ENCODE results near the gene KCNA5. TPM values are rescaled to one million over a fixed set of nuclear protein-coding genes. Genes with fewer than 3 reads are reported as not detected.

KCNA5 gene
- total RNA-seq, 4 donors from 2014 or later, result 0.19 to 1.3 TPM; not detected in 2

GRCh38 chr12:5052348-5052747 is 8.7 kb downstream of the KCNA5 start:
- TF ChIP-seq, protein P1, sequence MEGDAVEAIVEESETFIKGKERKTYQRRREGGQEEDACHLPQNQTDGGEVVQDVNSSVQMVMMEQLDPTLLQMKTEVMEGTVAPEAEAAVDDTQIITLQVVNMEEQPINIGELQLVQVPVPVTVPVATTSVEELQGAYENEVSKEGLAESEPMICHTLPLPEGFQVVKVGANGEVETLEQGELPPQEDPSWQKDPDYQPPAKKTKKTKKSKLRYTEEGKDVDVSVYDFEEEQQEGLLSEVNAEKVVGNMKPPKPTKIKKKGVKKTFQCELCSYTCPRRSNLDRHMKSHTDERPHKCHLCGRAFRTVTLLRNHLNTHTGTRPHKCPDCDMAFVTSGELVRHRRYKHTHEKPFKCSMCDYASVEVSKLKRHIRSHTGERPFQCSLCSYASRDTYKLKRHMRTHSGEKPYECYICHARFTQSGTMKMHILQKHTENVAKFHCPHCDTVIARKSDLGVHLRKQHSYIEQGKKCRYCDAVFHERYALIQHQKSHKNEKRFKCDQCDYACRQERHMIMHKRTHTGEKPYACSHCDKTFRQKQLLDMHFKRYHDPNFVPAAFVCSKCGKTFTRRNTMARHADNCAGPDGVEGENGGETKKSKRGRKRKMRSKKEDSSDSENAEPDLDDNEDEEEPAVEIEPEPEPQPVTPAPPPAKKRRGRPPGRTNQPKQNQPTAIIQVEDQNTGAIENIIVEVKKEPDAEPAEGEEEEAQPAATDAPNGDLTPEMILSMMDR (IDR thresholded peaks at IDR 0.05), result no peak
- DNase-seq (ENCODE audit: low spot score) (no peak), ATAC-seq (ENCODE audit: low FRiP score) (no peak)

DNA sequence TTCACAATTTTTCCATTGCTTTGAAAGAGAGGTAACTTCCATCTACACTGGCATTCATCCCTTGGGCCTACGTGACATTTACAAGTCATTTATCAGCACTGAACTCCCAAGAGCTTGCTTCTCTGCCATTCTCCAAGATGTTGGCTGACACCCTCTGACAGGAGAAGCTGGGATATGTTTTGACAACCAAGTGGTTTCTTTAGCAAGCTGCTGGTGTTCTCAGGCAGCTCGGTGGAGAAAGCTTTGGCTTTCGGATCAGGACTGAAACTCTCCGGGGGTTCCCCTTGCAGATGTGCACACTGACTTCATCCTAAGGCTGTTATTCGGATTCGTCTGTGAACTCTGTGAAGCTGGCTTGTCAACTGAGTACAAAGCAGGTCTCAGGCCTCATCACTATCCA is 15.7 kb downstream of the KCNA5 start:
- ATAC-seq (ENCODE audit: low FRiP score) (no peak), DNase-seq (ENCODE audit: low spot score) (no peak)
- TF ChIP-seq, protein P1 (IDR thresholded peaks at IDR 0.05), result no peak

DNA sequence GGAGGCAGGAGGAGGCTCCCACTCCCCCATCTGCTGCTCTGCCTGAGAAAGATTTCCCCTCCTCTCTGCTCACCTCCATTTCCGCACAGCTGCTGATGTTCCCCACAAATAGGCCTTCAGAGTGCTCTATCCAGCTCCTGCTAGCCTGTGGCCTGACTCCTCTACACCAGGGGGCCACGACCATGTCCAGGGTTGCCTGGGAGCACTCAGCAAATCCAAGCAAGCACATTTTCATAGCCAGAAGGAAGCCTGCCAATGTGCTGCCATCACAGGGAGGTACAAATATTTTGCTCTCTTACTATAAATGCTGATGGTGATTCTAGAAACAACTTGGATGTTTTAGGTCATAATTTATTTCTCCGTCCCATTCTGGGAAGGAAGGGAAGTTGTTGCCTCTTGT is 17.3 kb downstream of the KCNA5 start:
- TF ChIP-seq, protein P1 (IDR thresholded peaks at IDR 0.05), result no peak
- DNase-seq (ENCODE audit: low spot score) (no peak), ATAC-seq (ENCODE audit: low FRiP score) (no peak)

- ATAC-seq (ENCODE audit: low FRiP score) (no peak), DNase-seq (ENCODE audit: low spot score) (no peak)
- TF ChIP-seq, protein P1 (IDR thresholded peaks at IDR 0.05), result no peak
Observed at GRCh38 chr12:5063149-5063548, 19.5 kb downstream of the KCNA5 start.

DNA sequence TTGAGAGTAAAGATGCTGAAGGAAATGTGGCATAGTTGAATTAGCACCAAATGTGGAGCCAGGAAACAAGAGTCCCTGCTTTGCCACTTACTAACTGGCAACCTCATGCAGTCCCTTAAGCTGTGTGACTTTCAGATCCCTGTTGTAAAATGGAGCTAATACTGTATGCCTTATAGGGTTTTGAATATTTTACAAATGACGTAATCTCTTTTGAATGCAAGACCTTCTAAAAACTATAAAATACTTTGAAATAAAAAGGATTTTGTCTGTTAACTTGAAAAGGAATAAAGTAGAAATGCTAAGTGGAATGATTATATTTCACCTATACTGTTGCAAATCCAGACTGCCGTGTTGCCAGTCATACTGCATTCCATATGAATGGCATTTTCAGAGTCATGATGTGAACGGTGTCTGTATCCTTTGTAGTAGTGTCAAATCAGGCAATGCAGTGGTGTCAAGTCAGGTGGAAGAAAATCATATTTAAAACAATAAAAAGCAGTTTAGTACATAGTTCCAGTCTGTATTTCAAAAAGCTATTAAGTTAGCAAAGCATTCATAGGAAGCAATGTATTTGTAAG is 21.3 kb downstream of the KCNA5 start:
- TF ChIP-seq, protein P1 (IDR thresholded peaks at IDR 0.05), result no peak
- no peak for ATAC-seq (ENCODE audit: low FRiP score)
- no peak for DNase-seq (ENCODE audit: low spot score)

GRCh38 chr12:5066251-5066650 is 22.6 kb downstream of the KCNA5 start:
- ATAC-seq (ENCODE audit: low FRiP score) (no peak), DNase-seq (ENCODE audit: low spot score) (no peak)
- TF ChIP-seq, protein P1 (IDR thresholded peaks at IDR 0.05), result no peak

GRCh38 chr12:5068126-5068525 is 24.4 kb downstream of the KCNA5 start:
- DNase-seq (ENCODE audit: low spot score) (no peak), ATAC-seq (ENCODE audit: low FRiP score) (no peak)
- TF ChIP-seq, protein P1 (IDR thresholded peaks at IDR 0.05), result no peak

Data from omental fat pad (tissue), 4 donors.